ENCODE data around the gene SAMM50. TPM values are rescaled to one million over a fixed set of nuclear protein-coding genes. Genes with fewer than 3 reads are reported as not detected.
A peak's percentile ranks its signal among the peaks of the same experiment; 100 is the strongest.
"Not testable (repeated sequence)": the region's sequence is repeated elsewhere in the genome, so short reads cannot be mapped to it uniquely, and the experiment has no call there.

Gene SAMM50
- total RNA-seq, 6 experiments from 2014 or later: 17.5 to 39.5 (median 21.0) TPM

GRCh38 chr22:44004104-44004460, 48.8 kb downstream of the SAMM50 start:
- H3K9me3 ChIP-seq: no peaks in the 10 kb centered on the region
- DNase-seq: no peak
- no peak overlapping the region for H3K4me3 ChIP-seq
- H3K36me3 ChIP-seq: no peaks in the 10 kb centered on the region
- no peaks in the 10 kb centered on the region for H3K27me3 ChIP-seq
- no peak for TF ChIP-seq POLR2A (IDR thresholded peaks at IDR 0.05)
- TF ChIP-seq CTCF (IDR thresholded peaks at IDR 0.05): no peak
- H3K27ac ChIP-seq: no peak overlapping the region
- no peaks in the 10 kb centered on the region for H3K4me1 ChIP-seq
- 89% methylated on average over 1 of the region's 7 CpGs for WGBS (ENCODE audit: insufficient coverage, low coverage, low lambda C conversion rate, missing lambda C conversion rate)
- intact Hi-C loops (cut with DNase I): no loop called here
- ATAC-seq: no peak

- intact Hi-C loops (cut with DNase I): no loop called here
- TF ChIP-seq CTCF (IDR thresholded peaks at IDR 0.05): no peak
- no peak for TF ChIP-seq POLR2A (IDR thresholded peaks at IDR 0.05)
- no peak for DNase-seq
- no peaks in the 10 kb centered on the region for H3K4me1 ChIP-seq
- ATAC-seq: no peak
- H3K27ac ChIP-seq: no peak overlapping the region
- H3K36me3 ChIP-seq: no peaks in the 10 kb centered on the region
- H3K4me3 ChIP-seq: no peak overlapping the region
- H3K27me3 ChIP-seq: no peaks in the 10 kb centered on the region
- no peaks in the 10 kb centered on the region for H3K9me3 ChIP-seq
- 78% methylated on average over 4 of the region's 4 CpGs for WGBS (ENCODE audit: insufficient coverage, low coverage, low lambda C conversion rate, missing lambda C conversion rate)
These were observed 50.3 kb downstream of the SAMM50 start for GRCh38 chr22:44005524-44005923.

GRCh38 chr22:44012162-44012561, 56.9 kb downstream of the SAMM50 start:
- H3K36me3 ChIP-seq: no peaks in the 10 kb centered on the region
- no peak for DNase-seq
- H3K27ac ChIP-seq: no peak overlapping the region
- peak in 2 of 4 donors; percentile 38 to 48 for ATAC-seq
- no peak overlapping the region for H3K4me3 ChIP-seq
- no peaks in the 10 kb centered on the region for H3K27me3 ChIP-seq
- no peaks in the 10 kb centered on the region for H3K9me3 ChIP-seq
- TF ChIP-seq POLR2A (IDR thresholded peaks at IDR 0.05) (no peak), CTCF (IDR thresholded peaks at IDR 0.05) (no peak)
- WGBS (ENCODE audit: insufficient coverage, low coverage, low lambda C conversion rate, missing lambda C conversion rate): 46% methylated on average over 5 of the region's 5 CpGs
- H3K4me1 ChIP-seq: no peaks in the 10 kb centered on the region
- intact Hi-C loops (cut with DNase I): no loop called here

- TF ChIP-seq CTCF (IDR thresholded peaks at IDR 0.05): no peak
- TF ChIP-seq POLR2A (IDR thresholded peaks at IDR 0.05): no peak
- no peak overlapping the region for H3K27ac ChIP-seq
- H3K9me3 ChIP-seq: no peaks in the 10 kb centered on the region
- H3K36me3 ChIP-seq: no peaks in the 10 kb centered on the region
- no peaks in the 10 kb centered on the region for H3K4me1 ChIP-seq
- ATAC-seq: no peak
- no peak for DNase-seq
- intact Hi-C loops (cut with DNase I): no loop called here
- 80% methylated on average over 7 of the region's 7 CpGs for WGBS (ENCODE audit: insufficient coverage, low coverage, low lambda C conversion rate, missing lambda C conversion rate)
- no peaks in the 10 kb centered on the region for H3K27me3 ChIP-seq
- no peak overlapping the region for H3K4me3 ChIP-seq
These were observed 57.3 kb downstream of the SAMM50 start for GRCh38 chr22:44012591-44012990.

GRCh38 chr22:44014241-44014640, 59.0 kb downstream of the SAMM50 start:
- H3K36me3 ChIP-seq: no peaks in the 10 kb centered on the region
- WGBS (ENCODE audit: insufficient coverage, low coverage, low lambda C conversion rate, missing lambda C conversion rate): 67% methylated on average over 2 of the region's 2 CpGs
- DNase-seq (no peak), ATAC-seq (no peak)
- H3K27me3 ChIP-seq: no peaks in the 10 kb centered on the region
- H3K9me3 ChIP-seq: no peaks in the 10 kb centered on the region
- no peaks in the 10 kb centered on the region for H3K4me1 ChIP-seq
- no peak overlapping the region for H3K27ac ChIP-seq
- intact Hi-C loops (cut with DNase I): no loop called here
- TF ChIP-seq POLR2A (IDR thresholded peaks at IDR 0.05): no peak
- no peak overlapping the region for H3K4me3 ChIP-seq

GRCh38 chr22:44016586-44016985, 61.3 kb downstream of the SAMM50 start:
- ATAC-seq; DNase-seq; H3K4me3 ChIP-seq; H3K27ac ChIP-seq; intact Hi-C loops (cut with DNase I); H3K4me1 ChIP-seq; H3K27me3 ChIP-seq; H3K9me3 ChIP-seq; H3K36me3 ChIP-seq: not testable (repeated sequence)
- WGBS (ENCODE audit: insufficient coverage, low coverage, low lambda C conversion rate, missing lambda C conversion rate): 64% methylated on average over 2 of the region's 3 CpGs
